GM21515 (cell line): ENCODE results near the gene TMCO6.
A peak's percentile ranks its signal among the peaks of the same experiment; 100 is the strongest.
"Not testable (repeated sequence)": the region's sequence is repeated elsewhere in the genome, so short reads cannot be mapped to it uniquely, and the experiment has no call there.

Experiments used
- ATAC-seq: cut with Tn5 transposase; IDR thresholded peaks from one replicate; pipeline ENCODE4 v1.9.1; 2021; ENCODE audit not compliant: unreplicated experiment

The TMCO6 gene

GRCh38 chr5:140639148-140639981 is at the start of gene TMCO6:
Gene TMCO6, plus strand, starts transcription at chr5:140639451. Its CDS starts 77 bp downstream, at chr5:140639528.
- ATAC-seq, result peak; percentile 90

GRCh38 chr5:140590861-140591260 is 48.4 kb upstream of the TMCO6 start:
- ATAC-seq, result no peak

- ATAC-seq, result no peak
Measured at GRCh38 chr5:140591747-140592372, 47.4 kb upstream of the TMCO6 start.

DNA sequence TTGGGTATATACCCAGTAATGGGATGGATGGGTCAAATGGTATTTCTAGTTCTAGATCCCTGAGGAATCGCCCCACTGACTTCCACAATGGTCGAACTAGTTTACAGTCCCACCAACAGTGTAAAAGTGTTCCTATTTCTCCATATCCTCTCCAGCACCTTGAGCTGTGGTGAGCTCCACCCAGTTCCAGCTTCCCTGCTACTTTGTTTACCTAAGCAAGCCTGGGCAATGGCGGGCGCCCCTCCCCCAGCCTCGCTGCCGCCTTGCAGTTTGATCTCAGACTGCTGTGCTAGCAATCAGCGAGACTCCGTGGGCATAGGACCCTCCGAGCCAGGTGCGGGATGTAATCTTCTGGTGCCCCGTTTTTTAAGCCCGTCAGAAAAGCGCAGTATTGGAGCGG is 46.2 kb upstream of the TMCO6 start:
- not testable (repeated sequence) for ATAC-seq

DNA sequence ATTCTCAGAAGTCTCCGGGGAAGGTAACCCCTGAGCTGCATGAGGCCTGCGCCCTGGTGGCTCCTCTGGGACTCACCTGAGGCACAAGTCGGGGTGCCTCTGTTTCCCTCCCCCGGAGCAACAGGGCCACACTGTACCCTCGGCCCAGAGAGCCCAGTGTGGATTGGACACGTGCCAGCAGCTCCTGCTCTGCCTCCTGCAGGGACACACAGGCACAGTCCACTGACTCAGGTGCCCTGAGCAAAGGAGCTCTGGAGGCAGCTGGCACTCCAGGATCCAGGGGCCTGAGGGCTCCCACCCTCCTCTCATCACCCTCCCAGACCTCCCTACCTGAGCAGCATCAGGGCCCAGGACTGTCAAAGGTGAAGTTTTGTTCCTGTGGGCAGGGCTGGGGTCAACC is 45.1 kb upstream of the TMCO6 start:
- ATAC-seq, result no peak

- no peak for ATAC-seq
Measured at GRCh38 chr5:140595538-140596300, 43.5 kb upstream of the TMCO6 start.

DNA sequence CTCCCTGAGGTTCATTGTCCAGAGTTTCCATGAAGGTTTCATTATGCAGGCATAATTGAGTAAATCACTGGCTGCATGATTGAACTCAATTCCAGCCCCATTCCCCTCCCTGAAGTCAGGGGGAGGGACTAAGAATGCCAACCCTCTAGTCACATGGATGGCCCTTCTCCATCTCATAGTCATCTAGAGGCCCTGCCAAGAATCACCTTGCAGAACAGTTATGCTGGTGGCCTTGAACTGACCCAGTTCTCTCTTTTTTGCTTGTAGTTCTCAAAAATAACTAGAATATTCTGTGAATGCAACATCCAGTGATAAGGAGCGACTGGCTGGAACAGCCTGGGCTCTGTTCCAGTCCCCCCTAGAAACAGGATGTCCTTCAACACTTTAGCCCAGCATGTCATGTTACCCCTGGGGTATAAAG is 42.9 kb upstream of the TMCO6 start:
- no peak for ATAC-seq

GRCh38 chr5:140598836-140599235 is 40.4 kb upstream of the TMCO6 start:
- ATAC-seq, result no peak

GRCh38 chr5:140600096-140600495 is 39.2 kb upstream of the TMCO6 start:
- ATAC-seq, result no peak

DNA sequence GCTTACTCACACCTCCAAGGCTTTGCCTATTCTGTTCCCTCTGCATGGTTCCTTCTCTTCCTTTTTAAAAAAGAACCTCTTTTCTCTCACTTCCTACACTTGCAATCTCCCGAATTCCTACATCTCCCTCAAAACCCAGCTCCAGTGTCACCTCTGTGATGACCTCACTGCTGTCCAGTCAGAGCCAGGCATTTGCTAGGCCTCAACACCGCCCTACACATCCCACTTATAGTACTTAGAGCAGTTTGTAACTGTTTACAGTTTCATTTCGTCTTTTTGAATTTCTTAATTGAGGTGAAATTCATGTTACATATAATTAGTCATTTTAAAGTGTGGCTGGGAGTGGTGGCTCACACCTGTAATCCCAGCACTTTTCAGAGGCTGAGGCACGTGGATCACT is 37.1 kb upstream of the TMCO6 start:
- no peak for ATAC-seq

GRCh38 chr5:140603446-140603698 is 35.9 kb upstream of the TMCO6 start:
- ATAC-seq, result not testable (repeated sequence)

DNA sequence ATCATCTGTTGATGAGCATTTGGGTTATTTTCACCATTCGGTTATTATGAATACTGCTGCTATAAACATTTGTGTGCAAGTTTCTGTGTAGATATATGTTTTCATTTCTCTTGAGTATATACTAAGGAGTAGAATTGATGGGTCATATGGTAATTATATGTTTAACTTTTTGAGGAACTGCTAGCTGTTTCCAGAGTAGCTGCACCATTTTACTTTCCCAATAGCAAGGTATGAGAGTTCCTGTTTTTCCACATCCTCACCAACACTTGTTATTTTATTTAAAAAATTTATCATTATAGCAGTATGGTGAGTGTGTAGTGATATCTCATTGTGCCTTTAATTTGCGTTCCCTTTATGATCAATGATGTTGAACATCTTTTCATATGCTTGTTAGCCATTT is 35.5 kb upstream of the TMCO6 start:
- no peak for ATAC-seq

GRCh38 chr5:140605879-140606278 is 33.4 kb upstream of the TMCO6 start:
- no peak for ATAC-seq

- no peak for ATAC-seq
Measured at GRCh38 chr5:140607031-140607430, 32.2 kb upstream of the TMCO6 start.

DNA sequence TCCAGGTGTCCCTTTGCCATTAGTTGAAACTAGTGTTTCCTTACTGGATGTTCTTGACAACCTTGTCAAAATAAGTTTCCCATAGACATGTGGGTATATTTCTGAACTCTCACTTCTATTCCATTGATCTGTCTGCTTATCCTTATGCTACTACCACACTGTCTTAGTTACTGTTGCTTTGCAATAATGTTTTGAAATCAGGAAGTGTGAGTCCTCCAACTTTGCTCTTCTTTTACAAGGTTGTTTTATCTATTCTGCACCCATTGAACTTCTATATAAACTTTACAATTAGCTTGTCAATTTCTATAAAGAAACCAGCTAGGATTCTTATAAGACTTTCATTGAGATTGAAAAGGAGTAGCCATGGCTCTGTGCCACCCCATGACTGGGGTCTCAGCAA is 30.5 kb upstream of the TMCO6 start:
- no peak for ATAC-seq

DNA sequence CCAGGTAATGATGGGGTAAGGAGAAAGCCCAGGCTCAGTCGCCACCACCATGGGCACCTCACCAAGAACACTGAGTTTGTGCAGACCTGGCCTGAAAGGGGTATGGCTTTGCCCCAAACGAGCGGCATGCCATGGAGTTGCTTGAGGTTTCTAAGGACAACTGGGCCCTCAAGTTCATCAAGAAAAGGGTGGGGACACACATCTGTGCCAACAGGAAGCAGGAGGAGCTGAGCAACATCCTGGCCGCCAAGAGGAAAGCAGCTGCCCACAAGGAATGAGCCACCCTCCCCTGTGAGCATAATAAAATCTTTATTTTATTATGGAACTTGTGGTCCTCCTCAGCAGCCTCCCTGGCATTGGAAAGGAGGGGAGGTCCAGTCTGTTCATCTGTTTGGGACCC is 30.1 kb upstream of the TMCO6 start:
- ATAC-seq, result no peak

DNA sequence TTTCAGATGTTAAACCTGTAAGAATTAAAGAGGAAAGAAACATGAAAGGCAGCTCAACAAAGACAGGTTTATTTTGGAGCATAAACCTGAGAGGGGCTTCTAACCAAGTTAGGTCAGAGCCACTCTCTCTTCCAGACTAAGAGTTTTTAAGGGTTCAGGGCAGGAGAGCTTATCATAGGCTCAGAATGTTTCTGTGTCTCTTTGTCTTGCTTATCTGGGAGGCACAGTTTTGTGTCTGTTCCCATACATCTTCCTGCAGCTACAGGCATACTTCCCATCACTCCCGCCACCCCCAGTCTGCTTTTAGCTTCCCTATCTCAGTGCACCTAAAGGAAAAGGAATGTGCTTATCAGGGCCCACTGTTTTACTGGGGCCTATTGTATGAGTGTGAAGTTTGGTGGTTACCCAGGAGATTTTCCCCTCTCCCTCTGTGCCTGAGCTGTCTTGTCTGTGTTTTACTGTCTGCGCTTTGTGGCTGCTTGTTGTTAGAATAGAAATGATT is 28.2 kb upstream of the TMCO6 start:
- no peak for ATAC-seq

GRCh38 chr5:140622301-140622700 is 16.9 kb upstream of the TMCO6 start:
- no peak for ATAC-seq

- not testable (repeated sequence) for ATAC-seq
Measured at GRCh38 chr5:140623061-140623460, 16.2 kb upstream of the TMCO6 start.

- ATAC-seq, result not testable (repeated sequence)
Measured at GRCh38 chr5:140624886-140625285, 14.4 kb upstream of the TMCO6 start.

DNA sequence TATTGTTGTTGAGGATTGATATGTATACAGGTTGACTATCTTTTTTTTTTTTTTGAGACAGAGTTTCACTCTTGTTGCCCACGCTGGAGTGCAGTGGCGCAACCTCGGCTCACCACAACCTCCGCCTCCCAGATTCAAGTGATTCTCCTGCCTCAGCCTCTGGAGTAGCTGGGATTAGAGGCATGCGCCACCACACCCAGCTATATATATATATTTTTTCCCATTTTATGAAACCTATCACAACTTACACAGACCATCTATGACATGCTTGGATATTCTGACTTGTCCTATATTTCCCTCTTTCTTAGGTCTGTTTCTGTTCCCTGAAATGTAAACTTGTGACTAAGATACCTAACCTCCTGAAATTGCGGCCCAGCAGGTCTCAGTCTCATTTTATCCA is 11.3 kb upstream of the TMCO6 start:
- ATAC-seq, result no peak

DNA sequence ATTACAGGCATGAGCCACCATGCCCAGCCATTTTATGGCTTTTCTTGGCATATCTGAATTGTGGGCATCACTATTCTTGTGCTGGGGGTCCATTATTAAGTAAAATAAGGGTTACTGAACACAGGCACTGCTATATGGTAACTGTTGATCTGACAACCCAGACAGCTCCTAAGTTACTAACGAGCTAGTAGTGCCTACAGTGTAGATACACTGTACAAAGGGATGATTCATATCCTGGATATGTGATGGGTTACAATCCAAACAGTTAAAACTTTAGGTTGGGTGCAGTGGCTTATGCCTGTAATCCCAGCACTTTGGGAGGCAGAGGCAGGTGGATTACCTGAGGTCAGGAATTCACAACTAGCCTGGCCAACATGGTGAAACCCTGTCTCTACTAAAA is 10.5 kb upstream of the TMCO6 start:
- ATAC-seq, result no peak
